HCT116 (cell line): Measurements from ENCODE around the gene UBE2O. TPM values are rescaled to one million over a fixed set of nuclear protein-coding genes. Genes with fewer than 3 reads are reported as not detected.

Source experiments
- ATAC-seq: fragments of 200-7000 bp; cut with Tn5 transposase; 2 replicates; pipeline ENCODE4 v1.9.1; 2020; ENCODE audit warnings: mild to moderate bottlenecking, moderate library complexity
- BruUV-seq: library from RNA; stranded (reverse); fragments of 400-500 nt; replicated peaks from 2 replicates; lab custom pipeline; 2021; lab: Mats Ljungman, UMichigan
- CTCF ChIA-PET: fragments of 300-600 bp; sonication (Branson Sonifier 250); formaldehyde crosslinking; loops from one replicate; lab custom pipeline; 2021; ENCODE audit warnings: antibody characterized with exemption; lab: Charles Lee
- POLR2A ChIA-PET: fragments of 300-600, 350-600 bp; sonication (Branson Sonifier 250); formaldehyde crosslinking; loops from one replicate; lab custom pipeline; 2021; ENCODE audit warnings: antibody characterized with exemption; lab: Charles Lee
- RAD21 ChIA-PET, 2 experiments: fragments of 300-600 bp; sonication (Branson Sonifier 250); formaldehyde crosslinking; loops; one replicate each; lab custom pipeline; 2023; ENCODE audit warnings: low total read pairs in 2 of 2; ENCODE audit not compliant: uncharacterized antibody in 2 of 2, unreplicated experiment in 2 of 2, low non-redundant PET in 1 of 2; lab: Charles Lee
- DNase-seq: peaks from one replicate; pipeline ENCODE4 v3.0.0-alpha.2; 2010; ENCODE audit warnings: low read depth, low spot score
- H2AFZ ChIP-seq: fragments of 200-600 bp; shearing (Covaris generic), sonication (generic); 2 replicates; pipeline ENCODE4 v1.6.1; 2017; ENCODE audit warnings: low read depth, mixed run types, mixed read lengths, antibody characterized with exemption, low read length; ENCODE audit not compliant: poor library complexity, severe bottlenecking
- H3K27ac ChIP-seq: 2 replicates; pipeline ENCODE4 v1.5.1; 2012; ENCODE audit warnings: low read depth, low read length
- H3K27me3 ChIP-seq: fragments of 200-600 bp; sonication (generic); 2 replicates; pipeline ENCODE4 v1.6.1; 2016; ENCODE audit warnings: mixed run types, low read length, mixed read lengths; ENCODE audit not compliant: insufficient read depth
- H3K36me3 ChIP-seq, 2 experiments: fragments of 200-500 bp in 1 of 2; fragments of 200-600 bp in 1 of 2; sonication (Bioruptor generic) in 1 of 2; sonication (generic) in 1 of 2; 2 replicates each; pipeline versions ENCODE4 v1.5.1 to v1.6.1; 2014 to 2016; ENCODE audit warnings: low read length in 2 of 2, inconsistent platforms in 1 of 2, mixed read lengths in 1 of 2, mixed run types in 1 of 2; ENCODE audit not compliant: insufficient read depth in 2 of 2, control insufficient read depth in 1 of 2
- H3K4me1 ChIP-seq, 2 experiments: fragments of 200-600 bp in 1 of 2; sonication (generic) in 1 of 2; 2 replicates each; pipeline versions ENCODE4 v1.5.1 to v1.6.1; 2012 to 2017; ENCODE audit warnings: low read length in 2 of 2, inconsistent platforms in 1 of 2, mild to moderate bottlenecking in 1 of 2, mixed read lengths in 1 of 2, mixed run types in 1 of 2, moderate library complexity in 1 of 2; ENCODE audit not compliant: insufficient read depth in 2 of 2, control insufficient read depth in 1 of 2
- H3K4me2 ChIP-seq: fragments of 200-600 bp; sonication (generic); 2 replicates; pipeline ENCODE4 v1.6.1; 2017; ENCODE audit warnings: mixed run types, low read length, mixed read lengths
- H3K4me3 ChIP-seq, 2 experiments: fragments of 200-600 bp in 1 of 2; sonication (generic) in 1 of 2; replicated peaks in 1 of 2; 2 replicates each; pipeline ENCODE4 v1.5.1; 2011 to 2016; ENCODE audit warnings: low read length in 2 of 2, control low read depth in 1 of 2, low read depth in 1 of 2, mild to moderate bottlenecking in 1 of 2, mixed read lengths in 1 of 2, mixed run types in 1 of 2
- H3K79me2 ChIP-seq: fragments of 200-600 bp; sonication (generic); 2 replicates; pipeline ENCODE4 v1.6.1; 2017; ENCODE audit warnings: mild to moderate bottlenecking, mixed run types, low read length, moderate library complexity, mixed read lengths; ENCODE audit not compliant: insufficient read depth
- H3K9ac ChIP-seq: fragments of 200-600 bp; sonication (generic); 2 replicates; pipeline ENCODE4 v1.6.1; 2016; ENCODE audit warnings: low read length, mixed read lengths
- H3K9me2 ChIP-seq: fragments of 200-600 bp; sonication (generic), shearing (Covaris generic); 2 replicates; pipeline ENCODE4 v1.6.1; 2017; ENCODE audit warnings: mixed run types, mild to moderate bottlenecking, moderate library complexity; ENCODE audit not compliant: insufficient read depth
- H3K9me3 ChIP-seq, 2 experiments: fragments of 200-500 bp in 1 of 2; fragments of 200-600 bp in 1 of 2; sonication (Bioruptor generic) in 1 of 2; sonication (generic) in 1 of 2; 2 replicates each; pipeline ENCODE4 v1.6.1; 2014 to 2017; ENCODE audit warnings: low read length in 2 of 2, mixed read lengths in 2 of 2, inconsistent platforms in 1 of 2, low read depth in 1 of 2, mild to moderate bottlenecking in 1 of 2, mixed run types in 1 of 2, moderate library complexity in 1 of 2; ENCODE audit not compliant: control insufficient read depth in 1 of 2, insufficient read depth in 1 of 2
- H4K20me1 ChIP-seq: fragments of 200-600 bp; sonication (generic), shearing (Covaris generic); 2 replicates; pipeline ENCODE4 v1.6.1; 2017; ENCODE audit warnings: mixed run types, mild to moderate bottlenecking, moderate library complexity; ENCODE audit not compliant: insufficient read depth
- ATF3 ChIP-seq: IDR thresholded peaks from 2 replicates; pipeline ENCODE4 v1.6.1; 2012
- EZH2 ChIP-seq: fragments of 200-600 bp; sonication (generic); IDR thresholded peaks from 2 replicates; pipeline ENCODE4 v1.6.1; 2017; ENCODE audit warnings: antibody characterized with exemption, mixed run types
- EZH2phosphoT487 ChIP-seq: fragments of 200-600 bp; IDR thresholded peaks from 2 replicates; pipeline ENCODE4 v1.6.1; 2018; ENCODE audit warnings: antibody characterized with exemption, borderline replicate concordance
- FOSL1 ChIP-seq: IDR thresholded peaks from 2 replicates; pipeline ENCODE4 v1.6.1; 2012; ENCODE audit warnings: low read depth
- MAX ChIP-seq: IDR thresholded peaks from 2 replicates; pipeline ENCODE4 v1.6.1; 2012
- POLR2A ChIP-seq: IDR thresholded peaks from 2 replicates; pipeline ENCODE4 v1.7.0; 2011; ENCODE audit warnings: borderline replicate concordance; ENCODE audit not compliant: insufficient read depth, insufficient read length; ENCODE audit errors: extremely low read depth
- POLR2AphosphoS5 ChIP-seq: IDR thresholded peaks from 2 replicates; pipeline ENCODE4 v1.6.1; 2011; ENCODE audit warnings: mild to moderate bottlenecking, low read depth, low read length, moderate library complexity
- REST ChIP-seq: IDR thresholded peaks from 2 replicates; pipeline ENCODE4 v1.6.1; 2012; ENCODE audit warnings: low read depth
- SP1 ChIP-seq: IDR thresholded peaks from 2 replicates; pipeline ENCODE4 v1.6.1; 2012; ENCODE audit warnings: low read depth
- SRF ChIP-seq: IDR thresholded peaks from 2 replicates; pipeline ENCODE4 v1.6.1; 2012; ENCODE audit warnings: low read depth
- YY1 ChIP-seq: IDR thresholded peaks from 2 replicates; pipeline ENCODE4 v1.6.1; 2011; ENCODE audit warnings: low read length, low read depth, moderate library complexity, mild to moderate bottlenecking; ENCODE audit not compliant: insufficient replicate concordance; ENCODE audit errors: extremely low read depth
- intact Hi-C: fragments of 100-400 bp; cut with micrococcal nuclease; formaldehyde crosslinking; loops from 2 replicates; pipeline ENCODE4 v1.10.0; 2022
- total RNA-seq: library from RNA; stranded (reverse); gene quantifications from one replicate; pipeline ENCODE4 v1.2.1, GENCODE V29; 2021; ENCODE audit not compliant: unreplicated experiment

UBE2O gene
- total RNA-seq, 1 experiment from 2014 or later, result 59.1 TPM

- TF ChIP-seq REST (no peak), YY1 (no peak), SP1 (no peak), FOSL1 (no peak), POLR2AphosphoS5 (no peak), ATF3 (no peak), SRF (no peak)
Measured at GRCh38 chr17:76345377-76345974, 107.5 kb downstream of the UBE2O start (continued).

GRCh38 chr17:76343106-76343505, 109.8 kb downstream of the UBE2O start:
- DNase-seq, result no peak
- no TSS peak for BruUV-seq
- POLR2A ChIA-PET, result no interaction called here
- TF ChIP-seq MAX, result no peak
- TF ChIP-seq POLR2AphosphoS5, result no peak
- TF ChIP-seq EZH2phosphoT487, result no peak
- no peak for TF ChIP-seq POLR2A
- no peak for TF ChIP-seq EZH2
- TF ChIP-seq, all 23 proteins: peak for 0
- Histone ChIP-seq H3K36me3 (peaks cover 34 to 41% of the 10 kb centered on the region in 2 experiments), H3K9ac (no peak overlapping the region), H4K20me1 (no peaks in the 10 kb centered on the region), H2AFZ (no peak overlapping the region), H3K4me3 (no peak overlapping the region), H3K27ac (no peak overlapping the region), H3K79me2 (peaks cover 14% of the 10 kb centered on the region), H3K9me3 (no peaks in the 10 kb centered on the region), H3K4me1 (no peaks in the 10 kb centered on the region), H3K4me2 (no peak overlapping the region), H3K9me2 (no peaks in the 10 kb centered on the region), H3K27me3 (no peaks in the 10 kb centered on the region)
- ChIA-PET RAD21 (no interaction called here), CTCF (no interaction called here)
- intact Hi-C loops, result no loop called here
- no peak for ATAC-seq
